AG09309 (cell line): ENCODE measurements around the gene ELMO1.

Source experiments
- DNase-seq: peaks from one replicate; pipeline ENCODE4 v3.0.0-alpha.2; 2010; ENCODE audit warnings: low read depth
- H3K4me3 ChIP-seq: 2 replicates; pipeline ENCODE4 v1.5.1; 2011; ENCODE audit warnings: mild to moderate bottlenecking, low read depth, low read length, moderate library complexity; ENCODE audit not compliant: control insufficient read depth
- TF ChIP-seq, protein P1 (sequence below): IDR thresholded peaks from 2 replicates; pipeline ENCODE4 v1.5.1; 2011; ENCODE audit warnings: mild to moderate bottlenecking, low read depth, low read length, inconsistent platforms; ENCODE audit not compliant: insufficient read depth, control insufficient read depth; ENCODE audit errors: missing control alignments

The ELMO1 gene

DNA sequence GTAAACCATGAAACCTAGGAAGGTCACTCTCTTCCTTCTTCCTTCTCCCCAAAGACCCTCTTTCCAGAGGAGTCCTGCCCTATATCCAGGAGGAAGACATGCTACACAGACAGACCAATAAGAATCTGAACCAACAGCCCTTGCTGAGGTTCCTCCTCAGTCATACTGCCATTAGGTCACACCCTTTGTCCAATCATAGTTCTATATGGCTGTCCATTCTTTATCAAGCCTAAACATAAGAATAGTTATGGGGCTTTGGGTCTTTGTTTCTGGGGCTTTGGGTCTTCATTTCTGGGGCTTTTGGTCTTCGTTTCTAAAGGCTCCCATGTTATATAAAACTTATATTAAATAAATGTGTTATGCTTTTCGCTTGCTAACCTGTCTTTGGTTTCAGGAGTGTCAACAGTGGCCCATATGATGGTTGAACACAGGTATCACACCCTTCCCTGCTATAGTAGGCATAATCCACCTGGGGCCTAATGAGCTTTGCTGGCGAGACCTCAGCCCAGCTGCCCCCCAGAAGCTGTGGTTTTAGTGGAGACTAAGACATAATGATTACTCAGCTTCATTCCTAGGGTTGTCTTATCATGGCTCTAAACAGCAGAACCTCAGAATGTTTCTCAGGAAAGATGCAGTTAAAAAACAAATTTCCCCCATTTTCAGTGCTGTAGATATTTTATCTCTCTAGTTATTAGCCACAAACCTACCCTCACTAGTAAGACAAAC, 91.6 kb downstream of the ELMO1 start:
- TF ChIP-seq, protein P1, sequence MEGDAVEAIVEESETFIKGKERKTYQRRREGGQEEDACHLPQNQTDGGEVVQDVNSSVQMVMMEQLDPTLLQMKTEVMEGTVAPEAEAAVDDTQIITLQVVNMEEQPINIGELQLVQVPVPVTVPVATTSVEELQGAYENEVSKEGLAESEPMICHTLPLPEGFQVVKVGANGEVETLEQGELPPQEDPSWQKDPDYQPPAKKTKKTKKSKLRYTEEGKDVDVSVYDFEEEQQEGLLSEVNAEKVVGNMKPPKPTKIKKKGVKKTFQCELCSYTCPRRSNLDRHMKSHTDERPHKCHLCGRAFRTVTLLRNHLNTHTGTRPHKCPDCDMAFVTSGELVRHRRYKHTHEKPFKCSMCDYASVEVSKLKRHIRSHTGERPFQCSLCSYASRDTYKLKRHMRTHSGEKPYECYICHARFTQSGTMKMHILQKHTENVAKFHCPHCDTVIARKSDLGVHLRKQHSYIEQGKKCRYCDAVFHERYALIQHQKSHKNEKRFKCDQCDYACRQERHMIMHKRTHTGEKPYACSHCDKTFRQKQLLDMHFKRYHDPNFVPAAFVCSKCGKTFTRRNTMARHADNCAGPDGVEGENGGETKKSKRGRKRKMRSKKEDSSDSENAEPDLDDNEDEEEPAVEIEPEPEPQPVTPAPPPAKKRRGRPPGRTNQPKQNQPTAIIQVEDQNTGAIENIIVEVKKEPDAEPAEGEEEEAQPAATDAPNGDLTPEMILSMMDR = no peak
- no peak for DNase-seq
- H3K4me3 ChIP-seq = no peak overlapping the region

DNA sequence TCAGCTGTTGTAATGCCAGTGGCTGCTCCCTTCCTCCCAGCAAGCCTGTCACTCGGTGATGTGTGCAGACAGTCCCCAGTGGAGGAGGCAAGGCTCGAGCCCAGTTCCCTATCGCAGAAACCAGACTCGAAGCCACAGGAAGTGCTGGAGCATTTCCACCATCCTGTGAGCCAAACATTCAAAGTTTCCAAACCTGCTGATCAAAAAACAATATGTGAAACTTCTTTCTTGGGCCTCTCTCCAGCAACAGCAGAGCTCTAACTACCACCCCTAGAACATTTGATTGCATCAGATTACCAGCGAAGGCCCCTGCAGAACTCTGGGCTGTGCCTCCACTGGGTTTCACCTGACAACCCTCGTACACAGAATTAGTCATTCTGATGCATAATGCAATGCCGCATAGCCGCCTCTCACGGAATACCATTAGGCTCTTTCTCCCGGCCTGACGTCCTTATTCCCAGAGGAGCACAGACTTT, 94.0 kb downstream of the ELMO1 start:
- no peak for DNase-seq

DNA sequence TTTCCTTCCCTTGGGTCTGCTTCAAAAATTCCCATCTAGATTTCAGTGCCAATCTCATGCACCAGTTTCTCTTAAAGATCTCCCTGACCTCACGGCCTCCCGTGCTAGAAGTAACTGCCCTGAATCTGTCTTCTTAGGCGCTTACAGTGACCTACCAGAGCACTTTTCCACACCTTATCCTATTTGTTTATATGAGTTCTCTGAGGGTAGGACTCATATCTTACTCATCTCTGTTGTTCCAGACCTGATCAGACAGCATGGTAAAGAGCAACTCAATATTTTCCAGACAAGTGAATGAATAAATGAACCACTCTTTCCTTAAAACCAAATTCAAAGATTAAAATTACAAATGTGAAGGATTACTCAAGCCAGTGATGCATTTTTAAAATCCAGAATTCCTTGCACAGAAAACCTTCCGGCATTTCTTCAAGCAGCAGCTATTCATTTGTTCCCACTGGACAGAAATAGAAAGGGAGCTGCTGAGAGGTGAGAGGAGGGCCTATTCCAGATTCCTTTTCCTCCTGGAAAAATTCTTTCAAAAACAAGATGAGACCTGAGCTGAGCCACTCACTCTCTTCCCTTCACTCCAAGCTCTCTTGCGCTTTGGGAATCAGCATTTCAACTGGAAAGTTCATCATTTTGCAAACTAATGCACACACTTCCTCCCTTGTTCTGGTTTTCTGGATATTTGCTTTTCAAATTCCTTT, 94.6 kb downstream of the ELMO1 start:
- no peak for DNase-seq
- no peak overlapping the region for H3K4me3 ChIP-seq
- TF ChIP-seq, protein P1 = no peak

More for the DNA sequence above, 94.0 kb downstream of the ELMO1 start:
- TF ChIP-seq, protein P1 = no peak
- H3K4me3 ChIP-seq = no peak overlapping the region

DNA sequence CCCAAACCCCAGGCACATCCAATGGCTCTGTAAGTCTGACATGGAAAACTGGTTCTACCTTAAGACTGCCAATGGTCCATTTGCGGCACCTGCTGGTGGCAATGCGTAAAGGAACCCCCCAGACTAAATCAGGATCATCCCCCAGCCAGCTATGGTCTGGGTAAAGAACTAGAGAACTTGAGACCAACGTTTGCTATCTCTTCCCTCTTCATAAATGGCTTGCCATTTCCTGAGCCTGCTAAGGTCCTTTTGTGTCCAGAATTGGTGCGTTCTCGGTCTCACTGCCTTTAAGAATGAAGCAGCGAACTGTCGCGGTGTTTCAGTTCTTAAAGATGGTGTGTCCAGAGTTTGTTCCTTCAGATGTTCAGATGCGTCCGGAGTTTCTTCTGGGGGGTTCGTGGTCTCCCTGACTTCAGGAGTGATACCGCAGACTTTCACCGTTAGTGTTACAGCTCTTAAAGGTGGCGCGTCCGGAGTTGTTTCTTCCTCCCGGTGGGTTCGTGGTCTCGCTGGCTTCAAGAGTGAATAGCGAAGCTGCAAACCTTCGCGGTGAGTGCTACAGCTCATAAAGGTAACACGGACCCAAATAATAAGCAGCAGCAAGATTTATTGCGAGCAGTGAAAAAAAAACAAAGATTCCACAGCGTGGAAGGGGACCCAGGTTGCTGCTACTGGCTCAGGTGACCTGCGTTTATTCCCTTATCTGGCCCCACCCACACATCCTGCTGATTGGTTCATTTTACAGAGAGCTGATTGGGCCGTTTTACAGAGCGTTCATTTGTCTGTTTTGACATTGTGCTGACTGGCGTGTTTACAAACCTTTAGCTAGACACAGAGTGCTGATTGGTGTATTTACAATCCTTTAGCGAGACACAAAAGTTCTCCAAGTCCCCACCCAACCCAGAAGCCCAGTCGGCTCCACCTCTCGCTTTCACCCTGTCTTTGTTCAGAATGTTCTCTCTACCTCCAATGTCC, 95.4 kb downstream of the ELMO1 start:
- TF ChIP-seq, protein P1 = no peak
- no peak for DNase-seq
- no peak overlapping the region for H3K4me3 ChIP-seq

DNA sequence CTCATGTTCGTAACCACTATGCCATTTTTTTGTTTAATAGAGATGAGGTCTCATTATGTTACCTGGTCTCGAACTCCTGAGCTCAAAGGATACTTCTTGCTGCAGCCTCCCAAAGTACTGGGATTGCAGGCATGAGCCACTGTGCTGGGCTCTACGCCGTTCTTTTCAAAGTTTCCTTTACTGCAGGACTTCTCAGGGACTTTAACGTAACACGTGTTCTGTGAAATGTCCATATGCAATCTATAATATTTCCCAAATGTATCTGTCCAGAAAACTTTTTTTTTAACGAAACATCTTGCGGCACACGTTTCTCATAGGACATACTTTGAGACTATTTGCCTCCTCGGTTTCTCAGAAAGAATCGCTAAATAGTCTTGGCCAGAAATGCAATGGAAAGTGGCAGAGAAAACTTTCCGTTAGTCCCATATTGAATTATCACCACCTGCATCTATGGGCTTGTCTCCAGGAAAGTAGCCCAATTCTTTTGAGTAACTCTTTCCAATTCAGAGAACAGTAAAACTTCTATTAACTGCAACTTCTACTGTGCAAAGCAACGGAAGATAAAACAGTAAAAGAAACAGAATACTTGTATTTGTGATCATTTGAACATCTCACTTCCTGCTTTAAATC, 96.3 kb downstream of the ELMO1 start:
- H3K4me3 ChIP-seq = no peak overlapping the region
- TF ChIP-seq, protein P1 = no peak
- DNase-seq = no peak

DNA sequence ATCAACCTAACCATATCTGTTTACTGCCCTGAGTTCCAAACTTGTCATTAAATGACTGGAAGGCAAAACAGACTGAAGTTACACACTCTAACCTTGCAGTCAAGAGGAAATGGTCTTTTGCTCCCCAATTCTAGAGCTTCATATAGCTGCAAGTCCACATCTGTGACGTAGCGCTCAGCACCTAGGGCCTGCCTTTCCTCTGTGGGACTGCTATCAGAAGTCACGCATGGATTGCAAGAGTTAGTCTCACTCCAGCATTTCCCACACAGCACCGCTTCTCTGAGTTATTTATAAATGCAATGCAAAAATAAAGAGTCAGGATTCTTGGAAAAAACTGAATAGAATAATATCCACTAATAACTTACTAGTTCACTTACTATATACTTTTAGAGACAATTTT, 96.9 kb downstream of the ELMO1 start:
- H3K4me3 ChIP-seq = no peak overlapping the region
- TF ChIP-seq, protein P1 = no peak
- no peak for DNase-seq
